SU-DHL-6 (cell line): ENCODE measurements around the gene ADAMTS16.

ENCODE experiments used
- H2AFZ ChIP-seq: fragments of 200-600 bp; sonication (generic); 2 replicates; pipeline ENCODE4 v1.6.1; 2014; ENCODE audit warnings: low read depth, mild to moderate bottlenecking, moderate library complexity, mixed read lengths, antibody characterized with exemption, low read length; ENCODE audit not compliant: severe bottlenecking
- H3F3A ChIP-seq: fragments of 200-600 bp; shearing (Covaris generic); 2 replicates; pipeline ENCODE4 v1.6.0; 2016; ENCODE audit warnings: antibody characterized with exemption, mild to moderate bottlenecking; ENCODE audit not compliant: insufficient read depth
- H3K27ac ChIP-seq: fragments of 200-600 bp; sonication (generic); 2 replicates; pipeline ENCODE4 v1.5.1; 2016; ENCODE audit warnings: low read depth, mild to moderate bottlenecking, low read length, moderate library complexity, mixed read lengths
- H3K27me3 ChIP-seq: fragments of 200-600 bp; sonication (generic), shearing (Covaris generic); 2 replicates; pipeline ENCODE4 v1.6.0; 2014; ENCODE audit warnings: mild to moderate bottlenecking, low read length
- H3K36me3 ChIP-seq: fragments of 200-600 bp; sonication (generic); 2 replicates; pipeline ENCODE4 v1.6.1; 2014; ENCODE audit warnings: mild to moderate bottlenecking, low read length, mixed read lengths
- H3K4me2 ChIP-seq: fragments of 300-600, 200-600 bp; shearing (Covaris generic), sonication (generic); 2 replicates; pipeline ENCODE4 v1.6.0; 2014; ENCODE audit warnings: low read length, low read depth, mild to moderate bottlenecking; ENCODE audit not compliant: poor library complexity, severe bottlenecking
- H3K4me3 ChIP-seq: fragments of 200-600 bp; sonication (generic); 2 replicates; pipeline ENCODE4 v1.5.1; 2014; ENCODE audit warnings: antibody characterized with exemption, low read length, mild to moderate bottlenecking, mixed read lengths; ENCODE audit not compliant: insufficient read depth, poor library complexity, severe bottlenecking
- H3K79me2 ChIP-seq: fragments of 200-600 bp; sonication (generic); 2 replicates; pipeline ENCODE4 v1.6.1; 2014; ENCODE audit warnings: mild to moderate bottlenecking, low read length, moderate library complexity; ENCODE audit not compliant: insufficient read depth
- H3K9ac ChIP-seq: fragments of 200-600 bp; sonication (generic); 2 replicates; pipeline ENCODE4 v1.7.0; 2014; ENCODE audit warnings: mild to moderate bottlenecking, low read length
- H3K9me2 ChIP-seq: fragments of 200-600 bp; sonication (generic); replicated peaks from 2 replicates; pipeline ENCODE4 v1.6.1; 2014; ENCODE audit warnings: low read length; ENCODE audit not compliant: insufficient read depth
- H3K9me3 ChIP-seq: fragments of 200-600 bp; sonication (generic); 2 replicates; pipeline ENCODE4 v1.6.1; 2014; ENCODE audit warnings: low read length, mixed read lengths; ENCODE audit not compliant: insufficient read depth
- H4K20me1 ChIP-seq: fragments of 200-600 bp; sonication (generic); 2 replicates; pipeline ENCODE4 v1.6.1; 2014; ENCODE audit warnings: low read depth, mild to moderate bottlenecking, antibody characterized with exemption, low read length, moderate library complexity, mixed read lengths
- EZH2phosphoT487 ChIP-seq: fragments of 200-600 bp; sonication (generic), shearing (Covaris generic); conservative IDR thresholded peaks from 2 replicates; pipeline ENCODE4 v1.6.1; 2018; ENCODE audit warnings: mild to moderate bottlenecking, antibody characterized with exemption, low read length, moderate library complexity, mixed read lengths
- TF ChIP-seq, protein P1 (sequence below): fragments of 200-600 bp; sonication (generic); IDR thresholded peaks from one replicate; pipeline ENCODE4 v1.5.1; 2017; ENCODE audit warnings: antibody characterized with exemption, mild to moderate bottlenecking, low read length, moderate library complexity; ENCODE audit not compliant: insufficient read depth, poor library complexity, severe bottlenecking

ADAMTS16 gene

GRCh38 chr5:5360941-5361520 lies 220.9 kb downstream of the ADAMTS16 start:
- Histone ChIP-seq H3K9ac (no peak overlapping the region), H3K9me3 (no peaks in the 10 kb centered on the region), H3K79me2 (no peaks in the 10 kb centered on the region), H3K27ac (no peak overlapping the region), H3F3A (no peaks in the 10 kb centered on the region), H3K9me2 (no peaks in the 10 kb centered on the region), H2AFZ (no peak overlapping the region), H3K4me3 (no peak overlapping the region), H3K27me3 (no peaks in the 10 kb centered on the region), H3K36me3 (no peaks in the 10 kb centered on the region), H4K20me1 (no peaks in the 10 kb centered on the region), H3K4me2 (no peak overlapping the region)
- TF ChIP-seq EZH2phosphoT487, result no peak

- Histone ChIP-seq H3F3A (no peaks in the 10 kb centered on the region), H3K9me3 (no peaks in the 10 kb centered on the region), H3K9me2 (no peaks in the 10 kb centered on the region), H3K27me3 (no peaks in the 10 kb centered on the region), H3K4me3 (no peak overlapping the region), H4K20me1 (no peaks in the 10 kb centered on the region), H3K36me3 (no peaks in the 10 kb centered on the region), H3K79me2 (no peaks in the 10 kb centered on the region), H3K4me2 (no peak overlapping the region), H2AFZ (no peak overlapping the region), H3K27ac (no peak overlapping the region), H3K9ac (no peak overlapping the region)
- TF ChIP-seq, protein P1, sequence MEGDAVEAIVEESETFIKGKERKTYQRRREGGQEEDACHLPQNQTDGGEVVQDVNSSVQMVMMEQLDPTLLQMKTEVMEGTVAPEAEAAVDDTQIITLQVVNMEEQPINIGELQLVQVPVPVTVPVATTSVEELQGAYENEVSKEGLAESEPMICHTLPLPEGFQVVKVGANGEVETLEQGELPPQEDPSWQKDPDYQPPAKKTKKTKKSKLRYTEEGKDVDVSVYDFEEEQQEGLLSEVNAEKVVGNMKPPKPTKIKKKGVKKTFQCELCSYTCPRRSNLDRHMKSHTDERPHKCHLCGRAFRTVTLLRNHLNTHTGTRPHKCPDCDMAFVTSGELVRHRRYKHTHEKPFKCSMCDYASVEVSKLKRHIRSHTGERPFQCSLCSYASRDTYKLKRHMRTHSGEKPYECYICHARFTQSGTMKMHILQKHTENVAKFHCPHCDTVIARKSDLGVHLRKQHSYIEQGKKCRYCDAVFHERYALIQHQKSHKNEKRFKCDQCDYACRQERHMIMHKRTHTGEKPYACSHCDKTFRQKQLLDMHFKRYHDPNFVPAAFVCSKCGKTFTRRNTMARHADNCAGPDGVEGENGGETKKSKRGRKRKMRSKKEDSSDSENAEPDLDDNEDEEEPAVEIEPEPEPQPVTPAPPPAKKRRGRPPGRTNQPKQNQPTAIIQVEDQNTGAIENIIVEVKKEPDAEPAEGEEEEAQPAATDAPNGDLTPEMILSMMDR, result no peak
- TF ChIP-seq EZH2phosphoT487, result no peak
Measured at GRCh38 chr5:5363045-5363444, 222.9 kb downstream of the ADAMTS16 start.

GRCh38 chr5:5364932-5365331 lies 224.8 kb downstream of the ADAMTS16 start:
- no peaks in the 10 kb centered on the region for H3K9me2 ChIP-seq
- no peaks in the 10 kb centered on the region for H3K36me3 ChIP-seq
- H2AFZ ChIP-seq, result no peak overlapping the region
- TF ChIP-seq EZH2phosphoT487, result no peak
- TF ChIP-seq, protein P1, result no peak
- H3F3A ChIP-seq, result no peaks in the 10 kb centered on the region
- no peaks in the 10 kb centered on the region for H4K20me1 ChIP-seq
- H3K9me3 ChIP-seq, result no peaks in the 10 kb centered on the region
- H3K4me2 ChIP-seq, result no peak overlapping the region
- no peaks in the 10 kb centered on the region for H3K27me3 ChIP-seq
- H3K9ac ChIP-seq, result no peak overlapping the region
- no peaks in the 10 kb centered on the region for H3K79me2 ChIP-seq
- H3K4me3 ChIP-seq, result no peak overlapping the region
- no peak overlapping the region for H3K27ac ChIP-seq

DNA sequence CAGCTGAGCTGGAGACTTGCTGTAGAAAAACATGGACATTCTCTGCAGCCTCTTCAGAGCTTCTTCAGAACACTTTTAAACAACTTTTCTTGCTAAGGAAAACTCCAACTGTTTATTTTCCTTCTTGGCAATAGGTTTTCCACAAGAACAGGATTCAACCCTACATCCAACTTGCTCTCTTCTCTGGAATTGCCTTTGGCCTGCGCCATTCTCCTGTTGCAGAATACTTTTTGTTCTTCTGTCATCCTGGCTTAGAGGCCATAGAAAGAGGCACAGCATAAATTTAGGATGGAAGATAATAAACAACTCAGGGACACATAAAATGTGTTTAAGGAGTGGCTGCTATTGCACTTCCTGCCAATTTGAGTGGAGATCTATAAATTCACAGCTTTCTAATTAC lies 227.6 kb downstream of the ADAMTS16 start:
- Histone ChIP-seq H4K20me1 (no peaks in the 10 kb centered on the region), H3K79me2 (no peaks in the 10 kb centered on the region), H3K36me3 (no peaks in the 10 kb centered on the region), H3K9me2 (no peaks in the 10 kb centered on the region), H2AFZ (no peak overlapping the region), H3K27me3 (no peaks in the 10 kb centered on the region; the same call in 1 of the 2 replicates), H3K9me3 (no peaks in the 10 kb centered on the region), H3K27ac (no peak overlapping the region), H3K9ac (no peak overlapping the region), H3K4me2 (no peak overlapping the region), H3K4me3 (no peak overlapping the region), H3F3A (no peaks in the 10 kb centered on the region)
- no peak for TF ChIP-seq EZH2phosphoT487
- TF ChIP-seq, protein P1, result no peak
